Measurements from ENCODE around the gene MIOS.

Gene MIOS

DNA sequence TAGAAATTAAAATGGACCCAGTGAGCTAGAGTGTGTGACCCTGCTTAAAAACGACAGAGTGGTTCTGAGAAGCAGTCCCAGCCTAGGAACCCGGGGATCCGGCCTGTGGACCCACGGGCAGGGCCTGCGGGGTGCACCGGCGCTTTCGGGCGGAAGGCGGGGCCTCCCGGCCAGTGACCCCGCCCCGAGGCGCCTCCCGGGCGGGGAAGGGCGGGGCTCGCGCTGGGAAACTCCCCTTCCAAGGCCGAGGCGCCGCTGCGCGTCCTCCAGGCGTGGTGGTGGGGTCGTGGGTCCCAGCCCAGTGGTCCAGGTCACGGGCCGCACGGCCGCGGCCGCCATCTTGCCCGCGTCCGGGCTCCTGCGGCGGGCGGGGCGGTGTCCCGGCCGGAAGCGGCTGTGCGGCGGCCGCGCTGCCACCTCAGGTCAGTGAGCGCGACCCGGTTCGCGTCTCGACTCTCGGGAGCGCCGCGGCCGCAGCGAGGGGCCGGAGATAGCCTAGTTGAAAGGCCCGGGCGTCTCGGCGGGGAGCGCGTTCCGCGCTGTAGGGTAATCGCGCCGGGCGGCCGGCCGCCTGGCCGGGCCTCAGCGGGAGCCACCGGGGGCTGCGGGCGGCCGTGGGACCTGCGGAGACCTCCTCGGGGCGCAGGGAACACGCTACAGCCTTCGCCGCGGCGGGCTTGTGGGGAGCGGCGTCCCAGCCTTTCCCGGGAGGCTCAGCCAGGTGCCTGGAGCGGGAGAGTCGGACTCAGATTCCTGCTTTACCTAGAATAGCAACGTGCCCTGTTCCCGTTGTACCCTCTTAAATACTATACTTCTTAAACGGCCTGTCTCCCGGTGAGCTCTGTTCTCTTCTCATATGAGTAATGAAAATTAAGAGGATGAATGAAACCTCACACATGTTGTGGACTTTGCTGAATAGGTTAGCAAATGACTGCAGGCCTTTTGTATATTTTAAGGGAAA lies at the start of gene MIOS:
TSS of gene MIOS (plus strand) at position 234 of the 961 bp plus-strand sequence. CDS start 5,592 bp downstream, outside the sequence.
- H3K4me1 ChIP-seq (ENCODE audit: control insufficient read depth in 1 of 2, insufficient read depth in 2 of 2, low read length in 2 of 2), result peaks cover 8 to 24% of the 10 kb centered on the region in 2 donors
- no peaks in the 10 kb centered on the region for H3K36me3 ChIP-seq (ENCODE audit: control insufficient read depth in 1 of 2, insufficient read depth in 2 of 2, low read length in 2 of 2)
- H3K4me3 ChIP-seq (ENCODE audit: low read depth in 1 of 2, low read length in 2 of 2), result peak within 1 kb of the TSS; percentile 71 to 81
- peak within 1 kb of the TSS; percentile 61 for H3K27ac ChIP-seq (ENCODE audit: low read length)
- no peaks in the 10 kb centered on the region for H3K27me3 ChIP-seq (ENCODE audit: low read depth, low read length)
- no peaks in the 10 kb centered on the region for H3K9me3 ChIP-seq (ENCODE audit: control insufficient read depth in 1 of 2, low read length in 2 of 2)

DNA sequence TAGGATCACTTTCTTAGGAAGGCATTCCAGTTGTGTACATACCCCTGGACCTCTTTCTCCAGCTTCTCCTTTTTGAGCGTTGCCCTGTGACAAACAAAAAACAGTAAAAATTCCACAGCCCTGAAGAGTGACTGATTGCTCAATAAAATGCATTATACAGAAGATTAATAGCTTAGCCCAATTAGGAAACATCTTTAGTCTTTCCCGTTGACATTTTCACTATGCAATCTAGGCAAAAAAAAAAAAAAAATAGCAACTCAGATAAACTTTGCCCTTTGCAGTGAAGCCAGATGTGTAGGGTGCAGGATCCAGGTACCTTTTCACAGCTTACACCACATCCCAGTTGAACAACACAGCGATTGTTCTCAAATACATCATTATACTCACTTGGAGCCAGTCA lies 48.9 kb upstream of the MIOS start:
- H3K27me3 ChIP-seq (ENCODE audit: low read depth, low read length), result no peaks in the 10 kb centered on the region
- no peak overlapping the region for H3K27ac ChIP-seq (ENCODE audit: low read length)
- no peak overlapping the region for H3K4me3 ChIP-seq (ENCODE audit: low read depth in 1 of 2, low read length in 2 of 2)
- H3K4me1 ChIP-seq (ENCODE audit: control insufficient read depth in 1 of 2, insufficient read depth in 2 of 2, low read length in 2 of 2), result no peaks in the 10 kb centered on the region
- no peaks in the 10 kb centered on the region for H3K36me3 ChIP-seq (ENCODE audit: control insufficient read depth in 1 of 2, insufficient read depth in 2 of 2, low read length in 2 of 2)
- H3K9me3 ChIP-seq (ENCODE audit: control insufficient read depth in 1 of 2, low read length in 2 of 2), result no peaks in the 10 kb centered on the region

DNA sequence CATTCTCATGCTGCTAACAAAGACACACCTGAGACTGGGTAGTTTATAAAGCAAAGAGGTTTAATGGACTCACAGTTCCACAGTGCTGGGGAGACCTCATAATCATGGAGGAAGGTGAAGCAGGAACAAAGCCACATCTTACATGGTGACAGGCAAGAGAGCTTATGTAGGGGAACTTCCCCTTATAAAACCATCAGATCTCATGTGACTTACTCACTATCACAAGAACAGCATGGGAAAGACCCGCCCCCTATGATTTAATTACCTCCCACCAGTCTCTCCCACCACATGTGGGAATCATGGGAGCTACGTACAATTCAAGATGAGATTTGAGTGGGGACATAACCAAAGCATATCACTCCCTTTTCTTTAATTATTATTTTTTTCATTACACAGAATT lies 47.6 kb upstream of the MIOS start:
- H3K27ac ChIP-seq (ENCODE audit: low read length), result no peak overlapping the region
- no peaks in the 10 kb centered on the region for H3K36me3 ChIP-seq (ENCODE audit: control insufficient read depth in 1 of 2, insufficient read depth in 2 of 2, low read length in 2 of 2)

DNA sequence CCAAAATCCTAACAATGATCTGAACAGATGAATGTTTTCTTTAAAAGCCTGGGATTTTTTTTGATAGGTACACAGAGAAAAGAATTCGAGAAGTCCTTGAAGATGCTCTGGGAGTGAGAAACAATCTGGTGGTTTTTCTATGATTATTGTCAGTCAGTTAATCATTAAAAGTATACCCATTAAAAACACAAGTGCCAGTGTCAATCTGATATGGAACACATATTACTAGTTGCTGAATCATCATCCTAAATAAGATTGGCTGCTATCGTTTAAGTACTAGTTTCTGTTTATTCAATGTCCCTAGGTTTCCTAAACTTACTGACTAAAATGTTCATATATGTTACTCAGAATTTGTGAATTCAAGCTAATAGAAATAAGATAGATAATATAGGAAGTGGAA lies 47.2 kb upstream of the MIOS start:
- H3K4me1 ChIP-seq (ENCODE audit: control insufficient read depth in 1 of 2, insufficient read depth in 2 of 2, low read length in 2 of 2), result no peaks in the 10 kb centered on the region
- no peaks in the 10 kb centered on the region for H3K36me3 ChIP-seq (ENCODE audit: control insufficient read depth in 1 of 2, insufficient read depth in 2 of 2, low read length in 2 of 2)
- no peak overlapping the region for H3K27ac ChIP-seq (ENCODE audit: low read length)
- H3K4me3 ChIP-seq (ENCODE audit: low read depth in 1 of 2, low read length in 2 of 2), result no peak overlapping the region
- no peaks in the 10 kb centered on the region for H3K9me3 ChIP-seq (ENCODE audit: control insufficient read depth in 1 of 2, low read length in 2 of 2)
- H3K27me3 ChIP-seq (ENCODE audit: low read depth, low read length), result no peaks in the 10 kb centered on the region

More for the DNA sequence above, 47.6 kb upstream of the MIOS start:
- H3K9me3 ChIP-seq (ENCODE audit: control insufficient read depth in 1 of 2, low read length in 2 of 2), result no peaks in the 10 kb centered on the region
- no peaks in the 10 kb centered on the region for H3K4me1 ChIP-seq (ENCODE audit: control insufficient read depth in 1 of 2, insufficient read depth in 2 of 2, low read length in 2 of 2)
- H3K27me3 ChIP-seq (ENCODE audit: low read depth, low read length), result no peaks in the 10 kb centered on the region
- no peak overlapping the region for H3K4me3 ChIP-seq (ENCODE audit: low read depth in 1 of 2, low read length in 2 of 2)

DNA sequence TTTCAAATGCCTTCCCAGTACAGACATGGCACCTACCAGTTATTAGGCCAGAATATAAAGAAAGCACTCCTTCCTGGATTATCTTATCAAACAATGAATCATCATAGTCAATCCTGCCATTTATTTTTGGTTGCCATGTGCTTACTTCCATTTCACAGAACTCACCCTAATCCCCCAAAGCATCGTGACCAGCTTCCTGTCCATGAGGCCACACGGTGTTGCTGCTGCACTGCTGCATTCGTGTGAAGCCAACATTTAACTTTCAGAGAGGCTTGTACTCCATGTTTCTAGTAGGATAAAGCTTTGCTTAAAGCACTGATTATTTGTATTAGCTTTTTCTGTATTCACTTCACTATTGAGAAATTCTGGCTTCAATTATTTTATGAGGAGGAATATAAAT lies 45.4 kb upstream of the MIOS start:
- Histone ChIP-seq H3K9me3 (ENCODE audit: control insufficient read depth in 1 of 2, low read length in 2 of 2) (no peaks in the 10 kb centered on the region), H3K27ac (ENCODE audit: low read length) (no peak overlapping the region)

DNA sequence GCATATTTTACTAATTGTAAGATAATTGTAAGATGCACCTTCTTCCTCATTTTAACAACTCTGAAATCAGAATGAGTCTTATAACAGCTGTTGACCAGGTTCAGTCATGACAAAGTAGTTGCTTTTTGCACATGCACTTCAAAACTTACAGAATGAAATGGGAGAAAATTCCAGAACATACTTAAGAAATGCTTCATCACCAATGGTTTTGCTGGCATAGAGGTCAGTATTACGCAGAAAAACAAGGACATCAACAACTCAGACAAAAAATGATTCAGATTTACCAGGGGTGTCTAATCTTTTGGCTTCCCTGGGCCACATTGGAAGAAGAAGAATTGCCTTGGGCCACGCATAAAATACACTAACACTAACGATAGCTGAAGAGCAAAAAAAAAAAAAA lies 44.3 kb upstream of the MIOS start:
- H3K9me3 ChIP-seq (ENCODE audit: control insufficient read depth in 1 of 2, low read length in 2 of 2), result no peaks in the 10 kb centered on the region
- no peak overlapping the region for H3K4me3 ChIP-seq (ENCODE audit: low read depth in 1 of 2, low read length in 2 of 2)
- no peaks in the 10 kb centered on the region for H3K36me3 ChIP-seq (ENCODE audit: control insufficient read depth in 1 of 2, insufficient read depth in 2 of 2, low read length in 2 of 2)
- H3K27me3 ChIP-seq (ENCODE audit: low read depth, low read length), result no peaks in the 10 kb centered on the region
- no peak overlapping the region for H3K27ac ChIP-seq (ENCODE audit: low read length)
- no peaks in the 10 kb centered on the region for H3K4me1 ChIP-seq (ENCODE audit: control insufficient read depth in 1 of 2, insufficient read depth in 2 of 2, low read length in 2 of 2)

More for the DNA sequence above, 45.4 kb upstream of the MIOS start:
- Histone ChIP-seq H3K36me3 (ENCODE audit: control insufficient read depth in 1 of 2, insufficient read depth in 2 of 2, low read length in 2 of 2) (no peaks in the 10 kb centered on the region), H3K4me1 (ENCODE audit: control insufficient read depth in 1 of 2, insufficient read depth in 2 of 2, low read length in 2 of 2) (no peaks in the 10 kb centered on the region), H3K4me3 (ENCODE audit: low read depth in 1 of 2, low read length in 2 of 2) (no peak overlapping the region), H3K27me3 (ENCODE audit: low read depth, low read length) (no peaks in the 10 kb centered on the region)

DNA sequence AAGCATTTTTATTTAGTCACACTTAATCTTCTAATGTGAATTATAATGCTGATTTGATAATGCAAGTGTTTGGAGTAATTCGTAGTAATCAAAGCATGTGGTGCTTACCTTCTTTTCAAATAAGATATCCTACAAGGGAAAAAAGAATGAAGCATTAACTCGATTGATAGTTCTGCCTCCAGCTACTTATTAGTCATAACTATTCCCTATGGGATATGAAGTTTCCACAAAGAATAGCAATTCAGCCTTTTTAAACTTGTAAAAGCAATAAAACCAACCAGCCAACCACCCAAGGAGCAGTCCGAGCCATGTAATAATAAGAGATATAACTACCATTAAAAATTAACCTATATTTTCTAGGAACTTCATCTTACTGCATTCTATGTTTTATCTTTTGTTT lies 42.6 kb upstream of the MIOS start:
- Histone ChIP-seq H3K27me3 (ENCODE audit: low read depth, low read length) (no peaks in the 10 kb centered on the region), H3K4me3 (ENCODE audit: low read depth in 1 of 2, low read length in 2 of 2) (no peak overlapping the region), H3K27ac (ENCODE audit: low read length) (no peak overlapping the region), H3K4me1 (ENCODE audit: control insufficient read depth in 1 of 2, insufficient read depth in 2 of 2, low read length in 2 of 2) (no peaks in the 10 kb centered on the region), H3K36me3 (ENCODE audit: control insufficient read depth in 1 of 2, insufficient read depth in 2 of 2, low read length in 2 of 2) (no peaks in the 10 kb centered on the region), H3K9me3 (ENCODE audit: control insufficient read depth in 1 of 2, low read length in 2 of 2) (no peaks in the 10 kb centered on the region)

DNA sequence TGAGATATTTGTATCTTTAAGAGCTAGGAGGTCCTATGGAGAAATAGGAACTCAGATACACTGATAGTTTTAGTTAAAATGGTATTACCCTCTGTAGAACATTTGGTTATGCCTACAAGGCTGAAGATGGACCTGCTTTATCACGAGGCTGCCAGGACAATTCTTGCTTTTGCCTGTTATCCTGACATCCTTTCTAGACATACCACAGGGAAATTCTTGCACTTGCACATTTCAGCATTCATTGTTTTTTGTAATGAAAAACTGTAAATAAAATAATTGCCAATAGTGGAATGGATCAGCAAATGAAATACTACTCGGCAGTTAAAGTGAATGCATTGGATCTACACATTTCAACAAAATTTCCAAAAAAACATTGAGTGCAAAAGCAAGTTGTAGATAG lies 40.7 kb upstream of the MIOS start:
- no peaks in the 10 kb centered on the region for H3K27me3 ChIP-seq (ENCODE audit: low read depth, low read length)

DNA sequence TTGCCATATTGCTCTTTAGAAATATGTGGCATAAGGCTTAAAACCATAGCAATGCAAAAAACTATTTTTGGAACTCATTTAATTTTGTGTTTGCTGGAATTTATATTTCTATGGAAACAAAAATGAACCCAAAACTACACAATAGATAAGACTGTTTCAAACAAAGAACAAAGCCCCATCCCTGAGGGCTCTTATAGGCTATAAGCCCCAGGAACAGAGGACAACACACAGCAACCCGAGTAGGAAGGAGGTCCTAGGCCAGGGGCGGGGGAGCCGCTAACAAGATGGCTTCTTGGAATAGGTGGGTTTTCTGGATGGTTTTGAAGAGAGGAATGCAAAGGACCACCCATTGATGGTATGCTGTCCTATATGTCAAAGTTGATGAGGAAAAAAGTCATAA lies 39.6 kb upstream of the MIOS start:
- Histone ChIP-seq H3K27me3 (ENCODE audit: low read depth, low read length) (no peaks in the 10 kb centered on the region), H3K4me1 (ENCODE audit: control insufficient read depth in 1 of 2, insufficient read depth in 2 of 2, low read length in 2 of 2) (no peaks in the 10 kb centered on the region), H3K9me3 (ENCODE audit: control insufficient read depth in 1 of 2, low read length in 2 of 2) (no peaks in the 10 kb centered on the region), H3K4me3 (ENCODE audit: low read depth in 1 of 2, low read length in 2 of 2) (no peak overlapping the region), H3K36me3 (ENCODE audit: control insufficient read depth in 1 of 2, insufficient read depth in 2 of 2, low read length in 2 of 2) (no peaks in the 10 kb centered on the region), H3K27ac (ENCODE audit: low read length) (no peak overlapping the region)

More for the DNA sequence above, 40.7 kb upstream of the MIOS start:
- H3K9me3 ChIP-seq (ENCODE audit: control insufficient read depth in 1 of 2, low read length in 2 of 2), result no peaks in the 10 kb centered on the region
- no peak overlapping the region for H3K27ac ChIP-seq (ENCODE audit: low read length)
- no peaks in the 10 kb centered on the region for H3K36me3 ChIP-seq (ENCODE audit: control insufficient read depth in 1 of 2, insufficient read depth in 2 of 2, low read length in 2 of 2)
- H3K4me1 ChIP-seq (ENCODE audit: control insufficient read depth in 1 of 2, insufficient read depth in 2 of 2, low read length in 2 of 2), result no peaks in the 10 kb centered on the region
- no peak overlapping the region for H3K4me3 ChIP-seq (ENCODE audit: low read depth in 1 of 2, low read length in 2 of 2)

DNA sequence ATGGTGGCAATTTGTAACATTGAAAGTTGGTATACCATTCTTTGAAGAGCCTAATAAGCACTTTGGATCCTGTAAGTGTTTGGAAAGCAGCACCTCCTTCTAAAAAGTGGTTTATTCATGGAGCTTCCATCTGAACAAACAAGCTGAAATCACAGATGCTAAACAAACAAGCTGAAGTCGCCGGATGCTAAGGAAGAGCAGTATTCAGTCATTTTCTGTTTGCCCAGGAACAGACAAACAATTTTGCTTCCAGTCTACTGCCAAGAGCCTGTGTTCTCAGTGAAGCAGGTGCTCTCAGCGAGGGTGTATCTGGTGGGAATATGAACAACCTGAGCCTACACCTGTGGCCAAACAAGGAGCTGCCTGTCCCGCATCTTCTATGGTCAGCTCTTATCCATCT lies 37.4 kb upstream of the MIOS start:
- Histone ChIP-seq H3K27ac (ENCODE audit: low read length) (no peak overlapping the region), H3K9me3 (ENCODE audit: control insufficient read depth in 1 of 2, low read length in 2 of 2) (no peaks in the 10 kb centered on the region), H3K4me1 (ENCODE audit: control insufficient read depth in 1 of 2, insufficient read depth in 2 of 2, low read length in 2 of 2) (no peaks in the 10 kb centered on the region), H3K4me3 (ENCODE audit: low read depth in 1 of 2, low read length in 2 of 2) (no peak overlapping the region), H3K36me3 (ENCODE audit: control insufficient read depth in 1 of 2, insufficient read depth in 2 of 2, low read length in 2 of 2) (no peaks in the 10 kb centered on the region), H3K27me3 (ENCODE audit: low read depth, low read length) (no peaks in the 10 kb centered on the region)

DNA sequence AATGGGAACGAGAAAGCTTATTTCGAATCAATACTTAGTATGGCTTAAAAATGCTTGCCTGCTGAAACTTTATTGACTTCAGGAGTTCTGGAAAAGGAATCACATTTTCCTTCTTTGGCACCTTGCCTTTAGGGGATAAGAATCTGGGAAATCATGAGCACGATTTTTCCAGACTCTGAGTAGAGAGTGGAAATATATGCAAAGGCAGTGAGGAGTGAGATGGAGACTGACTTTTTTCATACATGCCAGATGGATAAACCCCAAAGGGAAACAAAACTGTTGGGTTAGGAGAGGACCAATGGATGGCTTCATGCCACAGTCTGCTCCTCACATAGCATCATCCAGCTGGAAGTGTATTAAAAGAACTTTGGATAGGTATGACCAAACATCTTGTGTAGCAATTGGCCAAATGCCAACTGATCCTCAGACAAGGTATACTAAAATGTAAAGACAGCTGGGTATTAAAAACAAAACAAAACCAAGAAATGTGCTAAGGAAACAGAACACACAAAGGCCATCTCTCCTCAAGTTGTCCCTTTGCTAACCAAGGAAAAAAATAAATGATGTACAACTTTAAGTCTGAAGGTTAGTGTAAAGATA lies 32.8 kb upstream of the MIOS start:
- H3K27ac ChIP-seq (ENCODE audit: low read length), result no peak overlapping the region
- no peaks in the 10 kb centered on the region for H3K27me3 ChIP-seq (ENCODE audit: low read depth, low read length)
- no peak overlapping the region for H3K4me3 ChIP-seq (ENCODE audit: low read depth in 1 of 2, low read length in 2 of 2)

More for the DNA sequence above, 32.8 kb upstream of the MIOS start:
- Histone ChIP-seq H3K9me3 (ENCODE audit: control insufficient read depth in 1 of 2, low read length in 2 of 2) (no peaks in the 10 kb centered on the region), H3K4me1 (ENCODE audit: control insufficient read depth in 1 of 2, insufficient read depth in 2 of 2, low read length in 2 of 2) (no peaks in the 10 kb centered on the region), H3K36me3 (ENCODE audit: control insufficient read depth in 1 of 2, insufficient read depth in 2 of 2, low read length in 2 of 2) (no peaks in the 10 kb centered on the region)
